Aorta (tissue), 5 donors: Measurements from ENCODE around the gene SSR1. TPM values are rescaled to one million over a fixed set of nuclear protein-coding genes. Genes with fewer than 3 reads are reported as not detected.
A peak's percentile ranks its signal among the peaks of the same experiment; 100 is the strongest.

Source experiments
- ATAC-seq: fragments of 200-7000 bp; cut with Tn5 transposase; one replicate; pipeline ENCODE4 v1.9.1; 2022; ENCODE audit warnings: moderate library complexity; ENCODE audit not compliant: low FRiP score
- DNase-seq, 2 donors: peaks; one replicate each; pipeline ENCODE4 v3.0.0-alpha.2; 2020
- H3K27ac ChIP-seq, 2 donors: one replicate each; pipeline ENCODE4 v1.5.1; 2013; ENCODE audit warnings: low read length in 2 of 2, mild to moderate bottlenecking in 2 of 2, moderate library complexity in 2 of 2, control low read depth in 1 of 2, inconsistent platforms in 1 of 2, low read depth in 1 of 2
- H3K27me3 ChIP-seq, 2 donors: one replicate each; pipeline ENCODE4 v1.6.1; 2013; ENCODE audit warnings: control low read depth in 1 of 2, low read length in 1 of 2, mild to moderate bottlenecking in 1 of 2, moderate library complexity in 1 of 2; ENCODE audit not compliant: insufficient read depth in 2 of 2, control insufficient read depth in 1 of 2
- H3K36me3 ChIP-seq, 2 donors: one replicate each; pipeline ENCODE4 v1.6.1; 2013; ENCODE audit warnings: control low read depth in 1 of 2, low read length in 1 of 2, mild to moderate bottlenecking in 1 of 2; ENCODE audit not compliant: insufficient read depth in 2 of 2, control insufficient read depth in 1 of 2
- H3K4me1 ChIP-seq, 2 donors: one replicate each; pipeline ENCODE4 v1.6.1; 2013; ENCODE audit warnings: low read length in 2 of 2, control low read depth in 1 of 2, mild to moderate bottlenecking in 1 of 2, moderate library complexity in 1 of 2; ENCODE audit not compliant: insufficient read depth in 2 of 2, control insufficient read depth in 1 of 2
- H3K4me3 ChIP-seq, 2 donors: one replicate each; pipeline ENCODE4 v1.5.1; 2013; ENCODE audit warnings: low read length in 2 of 2, control low read depth in 1 of 2, mild to moderate bottlenecking in 1 of 2
- H3K9me3 ChIP-seq: one replicate; pipeline ENCODE4 v1.6.1; 2013; ENCODE audit warnings: mild to moderate bottlenecking, low read length; ENCODE audit not compliant: control insufficient read depth
- WGBS, 2 donors: extraction: QIAGEN DNeasy Blood & Tissue Kit; methylation state at CpG; one replicate each; pipeline ENCODE4 v1.1.7; 2013; 5-methylcytosine and 5-hydroxymethylcytosine counted together
- intact Hi-C, 2 donors: fragments of 100-400 bp; cut with DNase I; formaldehyde crosslinking; loops; one replicate each; pipeline versions ENCODE4 v1.14.2 to v1.15.0; 2022
- polyA plus RNA-seq, 2 donors: library from polyadenylated mRNA; stranded (reverse); fragments of 200-250 nt; gene quantifications; one replicate each; pipeline ENCODE4 v1.2.3, GENCODE V29; 2013
- total RNA-seq, 2 donors: library from RNA; stranded (reverse); fragmentation: NEBNext Ultra II Directional; extraction: Animal tissue kit (Norgen Biotek cat#: 25700); gene quantifications; one replicate each; pipeline ENCODE4 v1.2.1, GENCODE V29; 2021
- donor health status: healthy with polysubstance abuse.
- donor health status: Bipolar disorder and iron deficiency.
- donor health status: DM: no; HTN: no; CAD: no.
- donor health status: DM: no; HTN: no; CAD: no.
- donor health status: DM: yes; HTN: yes; CAD: no.

Gene SSR1
- total and polyA plus RNA-seq, 4 donors, result 32.9 to 125 (median 76.7) TPM

DNA sequence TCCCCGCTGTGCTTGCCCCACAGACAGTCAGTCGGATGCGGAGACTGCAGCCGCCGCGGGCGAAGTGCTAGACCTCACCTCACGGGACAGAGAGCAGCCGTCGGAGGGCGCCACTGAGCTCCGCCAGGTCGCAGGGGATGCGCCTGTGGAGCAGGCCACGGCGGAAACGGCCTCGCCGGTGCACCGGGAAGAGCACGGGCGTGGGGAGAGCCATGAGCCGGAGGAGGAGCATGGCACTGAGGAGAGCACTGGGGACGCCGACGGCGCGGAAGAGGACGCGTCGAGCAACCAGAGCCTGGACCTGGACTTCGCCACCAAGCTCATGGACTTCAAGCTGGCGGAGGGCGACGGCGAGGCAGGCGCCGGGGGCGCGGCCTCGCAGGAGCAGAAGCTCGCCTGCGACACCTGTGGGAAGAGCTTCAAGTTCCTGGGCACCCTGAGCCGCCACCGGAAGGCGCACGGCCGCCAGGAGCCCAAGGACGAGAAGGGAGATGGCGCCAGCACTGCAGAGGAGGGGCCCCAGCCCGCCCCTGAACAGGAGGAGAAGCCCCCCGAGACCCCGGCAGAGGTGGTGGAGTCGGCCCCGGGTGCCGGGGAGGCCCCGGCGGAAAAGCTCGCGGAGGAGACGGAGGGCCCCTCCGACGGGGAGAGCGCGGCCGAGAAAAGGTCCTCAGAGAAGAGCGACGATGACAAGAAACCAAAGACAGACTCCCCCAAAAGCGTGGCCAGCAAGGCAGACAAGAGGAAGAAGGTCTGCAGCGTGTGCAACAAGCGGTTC is 66.4 kb downstream of the SSR1 start:
- H3K4me1 ChIP-seq, result no peaks in the 10 kb centered on the region
- DNase-seq (peak in 1 of 2 donors; percentile 43), ATAC-seq (no peak)
- intact Hi-C loops, result loop anchor here (10.0 kb wide), 2 partner anchors 322 to 522 kb away; no protein-coding TSS in a partner anchor
- H3K27me3 ChIP-seq, result no peaks in the 10 kb centered on the region
- peaks cover 2 to 14% of the 10 kb centered on the region in 2 donors for H3K36me3 ChIP-seq
- H3K4me3 ChIP-seq, result no peak overlapping the region
- H3K9me3 ChIP-seq, result no peaks in the 10 kb centered on the region
- WGBS, 2 donors, result 88 to 93% methylated on average over 70 to 71 of the region's 71 CpGs
- no peak overlapping the region for H3K27ac ChIP-seq

DNA sequence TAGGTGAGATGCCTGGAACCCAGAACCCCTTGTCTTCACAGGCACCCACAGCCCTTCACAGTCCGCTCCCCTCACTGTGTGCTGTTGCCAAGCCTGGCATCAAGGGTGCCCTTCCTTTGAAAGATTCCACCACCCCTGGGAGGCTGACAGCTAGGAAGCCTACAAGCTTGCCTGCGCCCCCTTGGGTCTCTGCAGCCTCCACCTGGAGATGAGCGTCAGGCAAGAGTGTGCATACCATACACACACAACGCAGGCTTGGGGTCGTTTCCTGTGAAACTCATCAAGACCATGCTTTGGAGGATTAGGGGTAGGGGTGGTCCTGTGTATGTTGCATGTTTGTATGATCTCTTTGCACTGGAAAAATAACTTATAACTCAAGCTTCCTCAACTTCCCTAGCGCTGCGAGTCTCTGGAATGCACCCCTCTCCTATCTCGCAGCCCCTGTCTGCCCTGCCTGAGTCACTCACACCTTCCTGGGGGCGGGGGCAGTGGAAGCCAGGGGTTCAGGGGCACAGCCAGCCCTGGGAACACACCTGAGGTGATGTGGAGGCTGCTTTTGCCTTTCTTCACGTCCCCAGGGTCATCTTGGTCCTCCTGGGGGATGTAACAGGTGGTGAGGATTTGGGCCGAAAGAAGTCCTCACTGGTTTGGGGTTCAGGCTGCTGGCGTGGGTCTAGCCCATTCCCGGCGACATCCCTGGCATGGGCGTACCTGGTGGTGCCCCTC is 67.2 kb downstream of the SSR1 start:
- no peak for ATAC-seq
- WGBS, 2 donors, result 92 to 95% methylated on average over 15 of the region's 15 CpGs
- no peak overlapping the region for H3K27ac ChIP-seq
- H3K4me1 ChIP-seq, result no peaks in the 10 kb centered on the region
- intact Hi-C loops, result loop anchor here (10.0 kb wide), 2 partner anchors 321 to 521 kb away; no protein-coding TSS in a partner anchor
- H3K9me3 ChIP-seq, result no peaks in the 10 kb centered on the region
- peaks cover 2 to 14% of the 10 kb centered on the region in 2 donors for H3K36me3 ChIP-seq
- no peak overlapping the region for H3K4me3 ChIP-seq
- H3K27me3 ChIP-seq, result no peaks in the 10 kb centered on the region
- peak in 1 of 2 donors; percentile 34 for DNase-seq

DNA sequence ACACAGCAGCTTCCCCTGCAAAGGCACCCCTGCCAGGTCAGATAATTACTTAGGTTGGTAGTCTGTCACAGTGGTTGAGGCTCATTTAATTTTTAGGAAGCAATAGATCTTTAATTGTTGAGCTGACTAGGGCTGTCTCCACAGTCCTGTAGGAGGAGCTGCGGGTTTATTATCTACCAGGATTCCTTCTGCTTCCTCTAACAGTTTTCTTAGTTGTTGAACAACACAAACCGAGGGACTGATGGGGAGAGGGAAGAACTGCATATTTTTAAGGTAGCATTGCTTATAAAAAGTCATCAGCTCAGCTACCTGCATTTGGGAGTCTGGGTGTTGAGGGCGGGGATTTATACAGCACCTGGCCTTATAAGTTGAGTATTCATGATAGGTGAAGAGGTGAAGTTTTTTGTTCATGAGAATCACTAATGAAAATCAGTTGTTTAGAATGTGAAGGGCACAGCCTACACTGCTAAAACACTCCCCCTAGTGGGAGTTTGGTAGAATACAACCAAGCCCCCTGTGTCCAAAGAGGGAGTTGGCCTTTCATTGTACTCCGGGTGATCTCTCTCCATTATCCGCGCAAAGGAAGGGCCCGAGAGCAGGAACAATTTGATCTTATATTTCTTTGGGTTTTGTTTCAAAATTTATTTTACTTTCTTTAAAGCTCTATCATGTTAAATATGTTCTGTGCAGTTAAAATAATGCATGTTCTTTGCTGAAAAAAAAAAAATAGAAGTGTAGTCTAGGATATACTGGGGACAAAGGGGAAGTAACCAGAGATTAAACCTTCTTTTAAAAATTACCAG is 69.6 kb downstream of the SSR1 start:
- DNase-seq, result peak in 1 of 2 donors; percentile 43
- no peaks in the 10 kb centered on the region for H3K9me3 ChIP-seq
- WGBS, 2 donors, result 11 to 13% methylated on average over 7 of the region's 7 CpGs
- no peak overlapping the region for H3K4me3 ChIP-seq
- H3K27ac ChIP-seq, result no peak overlapping the region
- H3K36me3 ChIP-seq, result peaks cover 2 to 8% of the 10 kb centered on the region in 2 donors
- intact Hi-C loops, result loop anchor here (5.0 to 10.0 kb wide), 4 partner anchors 319 to 566 kb away; no protein-coding TSS in a partner anchor
- ATAC-seq, result peak; percentile 81
- H3K4me1 ChIP-seq, result no peaks in the 10 kb centered on the region
- no peaks in the 10 kb centered on the region for H3K27me3 ChIP-seq

DNA sequence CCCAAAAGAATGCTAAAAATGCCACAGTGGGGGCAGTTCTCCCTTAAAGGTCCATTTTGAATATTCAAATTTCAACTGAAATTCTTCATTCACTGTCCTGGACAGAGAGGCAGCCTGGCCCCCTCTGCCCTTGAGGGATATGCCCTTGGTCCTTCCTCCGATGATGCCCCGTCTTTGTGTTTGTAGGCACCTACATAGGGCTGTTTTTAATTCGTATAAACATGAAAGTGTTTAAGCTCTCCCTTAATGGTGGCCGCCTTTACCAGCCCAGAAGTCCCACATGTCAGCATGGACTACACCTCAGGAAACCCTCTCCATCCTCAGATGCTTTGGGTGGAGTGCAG is 70.2 kb downstream of the SSR1 start:
- H3K4me1 ChIP-seq, result no peaks in the 10 kb centered on the region
- 84% methylated on average over 4 of the region's 4 CpGs for WGBS, 2 donors
- no peak overlapping the region for H3K27ac ChIP-seq
- intact Hi-C loops, result loop anchor here (5.0 to 10.0 kb wide), 4 partner anchors 318 to 566 kb away; no protein-coding TSS in a partner anchor
- no peak overlapping the region for H3K4me3 ChIP-seq
- DNase-seq (peak in 1 of 2 donors; percentile 35), ATAC-seq (peak; percentile 2)
- no peaks in the 10 kb centered on the region for H3K9me3 ChIP-seq
- no peaks in the 10 kb centered on the region for H3K27me3 ChIP-seq
- peaks cover 2 to 7% of the 10 kb centered on the region in 2 donors for H3K36me3 ChIP-seq

DNA sequence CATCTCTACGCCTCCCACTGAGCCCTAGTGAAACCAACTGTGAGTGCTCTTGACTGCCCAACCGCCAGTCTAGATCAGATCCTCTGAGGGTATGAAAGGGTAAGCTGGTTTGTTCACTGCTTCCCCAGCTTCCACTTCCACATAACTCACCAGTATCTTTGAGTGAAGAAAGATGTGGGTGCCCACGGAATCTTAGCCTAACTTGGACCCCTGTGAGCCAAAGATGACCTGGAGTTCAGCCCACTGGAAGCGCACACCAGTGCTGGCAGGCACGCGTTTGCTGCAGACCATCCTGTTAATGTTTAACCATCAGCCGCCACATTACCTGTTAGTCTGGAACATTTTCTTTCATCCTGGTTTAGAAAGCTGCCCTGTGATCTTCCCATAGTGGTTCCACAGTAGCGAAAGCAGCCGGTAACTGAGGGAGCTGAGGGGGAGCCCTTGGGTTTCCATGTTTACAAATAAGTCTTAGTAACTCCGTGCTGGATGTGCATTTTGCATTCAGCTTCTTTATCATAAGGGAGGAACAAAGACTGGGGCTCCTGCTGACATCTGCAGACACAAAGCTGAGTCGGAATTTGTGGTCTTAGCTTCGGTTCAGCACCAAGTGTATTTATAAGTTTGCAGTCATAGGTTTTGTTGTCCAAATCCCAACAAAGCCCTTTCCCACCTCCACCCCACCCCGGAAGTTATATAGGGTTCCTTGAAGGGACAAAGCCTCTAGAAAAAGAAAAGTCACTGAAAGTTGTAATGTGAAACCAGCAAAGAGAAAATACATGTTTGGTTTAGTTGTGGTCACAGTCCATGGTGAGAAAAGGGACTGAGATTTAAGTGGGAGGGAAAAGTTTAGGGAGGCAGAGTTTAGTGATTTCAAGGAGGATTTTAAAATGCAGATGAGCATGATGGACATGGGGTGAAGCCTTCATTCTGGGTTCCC is 71.0 kb downstream of the SSR1 start:
- DNase-seq (peak in 1 of 2 donors; percentile 25), ATAC-seq (no peak)
- intact Hi-C loops, result loop anchor here (5.0 to 10.0 kb wide), 4 partner anchors 317 to 565 kb away; no protein-coding TSS in a partner anchor
- Histone ChIP-seq H3K4me3 (no peak overlapping the region), H3K9me3 (no peaks in the 10 kb centered on the region), H3K27ac (no peak overlapping the region), H3K4me1 (no peaks in the 10 kb centered on the region), H3K27me3 (no peaks in the 10 kb centered on the region), H3K36me3 (peaks cover 2 to 5% of the 10 kb centered on the region in 2 donors)
- WGBS, 2 donors, result 63 to 68% methylated on average over 13 of the region's 13 CpGs

DNA sequence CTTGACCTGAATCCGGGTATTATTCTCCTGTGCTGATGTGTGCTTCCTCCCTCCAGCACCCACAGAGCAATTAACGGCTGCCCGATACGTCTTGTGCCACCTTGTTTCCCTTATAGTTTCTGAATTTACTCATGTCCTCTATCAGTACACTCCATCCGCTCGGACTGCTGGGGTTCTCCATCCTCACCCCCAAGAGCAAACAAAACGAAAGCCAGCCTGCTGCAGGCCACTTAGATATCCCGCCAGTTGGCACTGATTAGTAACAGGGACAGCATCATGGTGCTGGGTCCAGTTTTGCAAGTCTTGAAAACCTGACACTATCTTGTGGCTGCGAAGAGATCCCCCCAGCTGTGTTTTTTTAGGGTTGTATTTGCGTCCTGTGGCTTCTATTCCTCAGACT is 71.8 kb downstream of the SSR1 start:
- ATAC-seq (no peak), DNase-seq (peak in 1 of 2 donors; percentile 31)
- WGBS, 2 donors, result 87 to 90% methylated on average over 10 of the region's 10 CpGs
- H3K4me3 ChIP-seq, result no peak overlapping the region
- H3K4me1 ChIP-seq, result no peaks in the 10 kb centered on the region
- H3K27ac ChIP-seq, result no peak overlapping the region
- no peaks in the 10 kb centered on the region for H3K9me3 ChIP-seq
- intact Hi-C loops, result loop anchor here (5.0 to 10.0 kb wide), 4 partner anchors 316 to 564 kb away; no protein-coding TSS in a partner anchor
- no peaks in the 10 kb centered on the region for H3K27me3 ChIP-seq
- peaks cover under 1 to 2% of the 10 kb centered on the region in 2 donors for H3K36me3 ChIP-seq

DNA sequence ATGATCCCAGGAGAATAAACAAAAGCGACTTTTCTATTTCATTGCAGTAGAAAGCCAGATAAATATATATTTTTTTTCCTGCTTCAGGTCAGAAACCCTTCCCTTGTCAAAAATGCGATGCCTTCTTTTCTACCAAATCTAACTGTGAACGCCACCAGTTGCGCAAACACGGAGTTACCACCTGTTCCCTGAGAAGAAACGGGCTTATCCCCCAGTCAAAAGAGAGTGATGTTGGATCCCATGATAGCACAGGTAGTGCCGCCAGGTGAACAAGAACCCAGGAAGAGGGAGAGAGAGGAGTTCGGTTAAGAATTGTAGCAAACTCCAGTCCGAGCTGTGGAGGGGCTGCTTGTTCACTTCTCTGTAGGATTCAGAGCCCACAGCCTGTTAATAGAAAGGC is 72.6 kb downstream of the SSR1 start:
- no peaks in the 10 kb centered on the region for H3K27me3 ChIP-seq
- no peaks in the 10 kb centered on the region for H3K9me3 ChIP-seq
- no peaks in the 10 kb centered on the region for H3K4me1 ChIP-seq
- H3K27ac ChIP-seq, result no peak overlapping the region
- DNase-seq, result no peak
- intact Hi-C loops, result loop anchor here (5.0 to 10.0 kb wide), 4 partner anchors 316 to 563 kb away; no protein-coding TSS in a partner anchor
- no peak for ATAC-seq
- 93 to 97% methylated on average over 9 of the region's 9 CpGs for WGBS, 2 donors
- peaks cover 0 to 2% of the 10 kb centered on the region in 2 donors for H3K36me3 ChIP-seq
- no peak overlapping the region for H3K4me3 ChIP-seq
